ENCODE results near the gene PODXL2. TPM values are rescaled to one million over a fixed set of nuclear protein-coding genes. Genes with fewer than 3 reads are reported as not detected.

PODXL2 gene
- total RNA-seq, 4 donors from 2014 or later = 1.5 to 13.5 TPM; not detected in 2

GRCh38 chr3:127639173-127640041 is 10.4 kb downstream of the PODXL2 start:
- TF ChIP-seq CTCF (IDR thresholded peaks at IDR 0.05) = no peak
- TF ChIP-seq POLR2A (IDR thresholded peaks at IDR 0.05) = no peak
- Histone ChIP-seq H3K27me3 (no peaks in the 10 kb centered on the region), H3K27ac (no peak overlapping the region), H3K9me3 (no peaks in the 10 kb centered on the region), H3K36me3 (no peaks in the 10 kb centered on the region), H3K4me3 (no peak overlapping the region), H3K4me1 (no peaks in the 10 kb centered on the region)
- no peak for DNase-seq
- intact Hi-C loops (cut with DNase I; ENCODE audit: low total_unique reads) = no loop called here

DNA sequence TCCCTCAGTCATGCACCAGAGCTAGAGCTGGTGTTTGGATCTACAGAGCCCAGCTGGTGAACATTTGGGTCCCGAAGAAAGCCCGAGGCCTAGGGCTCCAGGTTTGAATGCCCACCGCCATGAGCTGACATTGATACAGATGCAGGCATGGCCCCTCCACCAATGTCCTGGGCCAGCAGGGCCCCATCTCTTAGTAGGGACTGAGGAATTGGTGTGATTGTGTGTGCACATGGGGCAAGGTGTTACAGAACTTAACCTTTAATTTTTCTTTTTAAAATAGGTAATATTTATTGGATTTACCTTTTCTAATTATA is 11.0 kb downstream of the PODXL2 start:
- H3K9me3 ChIP-seq = no peaks in the 10 kb centered on the region
- DNase-seq = no peak
- no peaks in the 10 kb centered on the region for H3K36me3 ChIP-seq
- TF ChIP-seq CTCF (IDR thresholded peaks at IDR 0.05) = no peak
- no peak for TF ChIP-seq POLR2A (IDR thresholded peaks at IDR 0.05)
- H3K27me3 ChIP-seq = no peaks in the 10 kb centered on the region
- no peaks in the 10 kb centered on the region for H3K4me1 ChIP-seq
- intact Hi-C loops (cut with DNase I; ENCODE audit: low total_unique reads) = no loop called here
- H3K27ac ChIP-seq = no peak overlapping the region
- H3K4me3 ChIP-seq = no peak overlapping the region

DNA sequence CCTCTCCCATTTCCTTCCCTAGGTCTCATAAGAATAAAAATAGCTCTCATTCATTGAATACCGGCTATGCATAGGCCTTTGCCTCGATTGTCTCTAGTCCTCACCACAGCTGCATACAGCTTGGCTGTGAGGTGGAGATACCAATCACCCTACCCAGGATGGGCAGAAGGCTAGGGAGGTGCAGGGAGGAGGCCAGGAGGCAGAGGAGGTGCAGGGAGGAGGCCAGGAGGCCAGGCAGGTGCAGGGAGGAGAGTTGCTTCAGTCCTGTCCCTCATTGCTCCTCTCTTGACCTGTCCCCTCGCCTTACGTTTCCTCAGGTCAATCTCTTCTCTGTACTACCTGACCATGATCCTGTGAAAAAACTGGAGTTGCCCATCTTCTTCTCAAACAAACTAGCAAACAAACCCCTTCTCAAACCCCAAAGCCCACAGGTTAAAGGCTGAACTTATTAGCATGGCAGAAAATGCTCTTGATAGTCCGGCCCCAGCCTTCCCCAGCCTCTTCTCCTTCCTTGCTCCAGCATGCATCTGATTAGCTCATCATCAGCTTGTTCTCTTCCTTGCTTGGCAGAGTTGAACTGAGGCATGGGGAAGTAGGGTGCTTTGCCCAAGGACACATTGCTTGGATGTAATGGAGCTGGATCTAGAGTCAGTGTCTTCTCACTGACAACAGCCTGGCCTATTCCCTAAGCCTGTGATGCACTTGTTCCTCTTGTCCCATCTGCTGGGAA is 15.8 kb downstream of the PODXL2 start:
- intact Hi-C loops (cut with DNase I; ENCODE audit: low total_unique reads) = no loop called here
- DNase-seq = no peak
- TF ChIP-seq CTCF (IDR thresholded peaks at IDR 0.05) (no peak), POLR2A (IDR thresholded peaks at IDR 0.05) (no peak)
- H3K27me3 ChIP-seq = no peaks in the 10 kb centered on the region
- H3K4me3 ChIP-seq = no peak overlapping the region
- H3K4me1 ChIP-seq = no peaks in the 10 kb centered on the region
- no peak overlapping the region for H3K27ac ChIP-seq
- H3K9me3 ChIP-seq = no peaks in the 10 kb centered on the region
- no peaks in the 10 kb centered on the region for H3K36me3 ChIP-seq

DNA sequence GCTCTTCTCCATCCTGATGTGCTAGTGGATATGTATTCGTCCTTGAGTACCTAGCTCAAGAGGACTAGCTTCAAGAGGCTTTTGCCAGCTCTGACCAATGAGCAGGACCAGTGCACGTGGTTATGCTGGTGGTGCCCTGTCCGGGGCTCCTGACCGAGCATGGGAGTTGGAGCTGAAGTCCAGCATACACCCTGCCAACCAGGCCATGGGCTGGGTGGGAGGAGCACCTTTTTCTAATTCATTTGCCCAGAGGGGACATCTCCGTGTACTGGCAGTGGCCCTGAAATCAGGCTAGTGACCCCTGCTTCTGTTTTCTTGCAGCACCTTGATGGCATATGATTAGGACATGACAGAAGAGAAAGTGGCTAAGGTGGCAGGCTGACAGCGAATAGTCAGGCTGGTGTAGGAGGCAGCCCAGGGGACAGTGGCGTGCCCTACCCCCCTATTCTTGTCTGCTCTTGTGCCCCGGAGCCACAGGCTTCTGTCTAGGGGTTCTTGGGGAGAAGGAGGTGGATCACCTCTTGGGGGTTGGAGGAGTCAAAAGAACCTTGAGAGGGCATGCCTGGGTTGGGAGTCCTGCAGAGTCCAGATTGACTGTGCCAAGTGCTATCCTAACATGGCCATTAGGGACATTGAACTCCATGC is 16.5 kb downstream of the PODXL2 start:
- H3K36me3 ChIP-seq = no peaks in the 10 kb centered on the region
- intact Hi-C loops (cut with DNase I; ENCODE audit: low total_unique reads) = no loop called here
- H3K27me3 ChIP-seq = no peaks in the 10 kb centered on the region
- H3K9me3 ChIP-seq = no peaks in the 10 kb centered on the region
- H3K27ac ChIP-seq = no peak overlapping the region
- DNase-seq = no peak
- TF ChIP-seq POLR2A (IDR thresholded peaks at IDR 0.05) (no peak), CTCF (IDR thresholded peaks at IDR 0.05) (no peak)
- no peaks in the 10 kb centered on the region for H3K4me1 ChIP-seq
- H3K4me3 ChIP-seq = no peak overlapping the region

Measured in uterus (tissue), 4 donors.